Activated CD8-positive, alpha-beta memory T cell treated with anti-CD3 and anti-CD28 coated beads for 4 hours (primary cell): ENCODE data around the gene TAGAP.

Experiments
- DNase-seq, 2 donors: peaks; one replicate each; pipeline ENCODE4 v3.0.0-alpha.2; 2020; ENCODE audit warnings: low read depth in 2 of 2

TAGAP gene

DNA sequence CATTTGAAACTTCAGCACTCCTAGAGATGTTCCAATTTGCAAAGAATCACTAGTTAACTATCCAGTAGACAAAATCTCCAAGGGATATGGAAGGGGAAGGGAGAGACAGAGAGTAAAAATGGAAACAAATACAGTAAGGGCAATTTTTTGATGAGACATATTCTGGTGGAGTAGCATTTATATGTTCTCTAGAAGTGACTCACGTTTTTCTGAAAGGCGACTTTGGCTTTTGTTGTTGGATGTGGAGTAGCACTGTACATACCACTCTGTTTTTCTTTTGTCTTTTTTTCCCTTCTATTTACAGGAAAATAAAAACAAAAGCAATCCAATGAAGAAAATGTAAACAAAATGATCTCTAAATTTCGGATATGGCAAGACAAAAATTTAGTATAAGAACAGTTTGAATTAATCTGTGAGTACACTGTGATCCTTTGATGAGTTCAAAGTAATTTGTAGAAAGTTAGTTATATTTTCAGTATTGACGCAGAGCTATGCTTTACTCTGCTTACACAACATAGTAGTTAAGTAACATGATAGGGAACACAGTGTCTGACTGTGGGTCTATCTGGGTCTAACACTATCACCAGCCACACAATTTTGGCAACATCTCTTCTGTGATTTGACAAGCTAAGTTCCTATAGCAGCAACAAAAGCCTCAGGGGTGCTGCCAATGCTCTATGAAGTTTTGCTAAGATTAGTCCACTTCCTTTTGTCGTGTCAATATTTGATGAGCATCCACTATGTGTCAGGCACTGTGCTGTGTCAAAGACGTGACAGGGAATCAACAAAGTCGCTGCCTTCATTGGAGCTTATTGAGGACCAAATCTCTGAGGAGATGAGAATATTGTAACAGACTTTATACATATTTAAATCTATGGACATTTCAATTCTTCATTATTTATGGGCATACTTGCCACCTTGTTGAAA, 27.3 kb upstream of the TAGAP start:
- no peak for DNase-seq

DNA sequence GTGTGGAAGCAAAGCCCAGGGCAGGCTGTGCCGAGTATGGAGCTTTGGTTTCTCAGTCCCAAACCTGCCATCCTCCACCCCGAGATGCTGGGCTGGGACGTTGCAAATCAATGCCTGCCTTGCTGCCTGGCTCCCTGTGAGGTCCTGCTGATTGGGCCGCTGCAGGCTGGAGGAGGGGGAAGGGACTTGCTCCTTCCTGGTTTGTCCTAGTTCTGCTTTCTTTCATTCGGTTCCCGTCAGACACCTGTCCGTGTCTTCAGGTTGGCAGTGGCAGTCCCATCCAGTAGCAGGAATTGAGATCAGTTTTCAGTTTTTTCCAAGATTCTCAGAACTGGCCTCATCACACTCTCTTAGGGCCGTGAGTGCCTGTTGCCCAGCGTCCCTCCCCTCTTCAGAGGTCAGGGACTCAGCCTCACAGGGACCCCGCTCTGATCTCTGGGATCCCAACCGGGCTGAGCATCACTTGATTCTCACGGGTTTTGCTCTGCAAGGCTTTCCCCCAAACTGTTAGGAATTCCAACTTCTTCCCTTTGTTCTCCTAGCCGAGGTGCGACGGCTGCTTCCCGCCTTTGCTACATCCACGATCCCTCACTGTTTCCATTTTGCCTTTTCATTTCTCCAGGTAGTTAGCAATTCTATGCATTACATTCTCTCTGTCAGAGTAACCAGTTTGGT, 24.2 kb upstream of the TAGAP start:
- no peak for DNase-seq

DNA sequence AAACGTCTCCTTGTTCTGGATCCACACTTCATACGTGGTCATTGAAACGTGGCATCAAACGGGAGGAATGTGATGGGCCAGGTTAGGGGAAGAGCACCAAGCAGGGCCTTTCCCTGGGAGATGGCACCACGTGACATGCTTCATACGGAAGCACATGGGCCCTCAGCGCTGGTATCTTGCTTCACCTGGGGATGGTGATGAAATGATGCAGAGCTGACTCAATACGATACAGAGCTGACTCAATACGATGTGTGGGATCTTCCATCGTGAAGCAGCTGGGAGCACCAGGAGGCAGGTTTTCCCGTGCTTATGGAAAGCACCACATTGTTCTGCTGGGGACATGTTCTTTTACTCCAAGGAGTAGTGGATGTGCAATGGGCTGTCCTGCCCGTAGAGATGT, 22.5 kb upstream of the TAGAP start:
- no peak for DNase-seq

DNA sequence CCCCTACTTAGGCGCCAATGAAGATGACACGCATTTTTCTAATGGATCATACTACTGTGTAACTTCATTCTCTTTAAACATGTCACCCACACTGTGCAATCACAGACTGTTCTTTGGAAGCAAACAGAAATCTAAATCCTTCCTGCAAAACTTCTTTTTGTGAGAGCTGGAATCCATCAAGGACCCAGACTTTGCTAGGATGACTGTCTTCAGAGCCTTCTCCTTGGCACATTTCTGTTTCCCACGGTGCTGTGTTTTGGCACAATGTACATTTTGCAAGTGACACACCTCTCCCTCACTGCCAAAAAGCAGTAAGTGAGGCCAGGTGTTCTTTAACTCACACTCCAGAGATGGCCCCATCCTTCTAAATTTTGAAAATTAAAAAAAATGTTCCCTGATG, 21.7 kb upstream of the TAGAP start:
- DNase-seq = no peak

DNA sequence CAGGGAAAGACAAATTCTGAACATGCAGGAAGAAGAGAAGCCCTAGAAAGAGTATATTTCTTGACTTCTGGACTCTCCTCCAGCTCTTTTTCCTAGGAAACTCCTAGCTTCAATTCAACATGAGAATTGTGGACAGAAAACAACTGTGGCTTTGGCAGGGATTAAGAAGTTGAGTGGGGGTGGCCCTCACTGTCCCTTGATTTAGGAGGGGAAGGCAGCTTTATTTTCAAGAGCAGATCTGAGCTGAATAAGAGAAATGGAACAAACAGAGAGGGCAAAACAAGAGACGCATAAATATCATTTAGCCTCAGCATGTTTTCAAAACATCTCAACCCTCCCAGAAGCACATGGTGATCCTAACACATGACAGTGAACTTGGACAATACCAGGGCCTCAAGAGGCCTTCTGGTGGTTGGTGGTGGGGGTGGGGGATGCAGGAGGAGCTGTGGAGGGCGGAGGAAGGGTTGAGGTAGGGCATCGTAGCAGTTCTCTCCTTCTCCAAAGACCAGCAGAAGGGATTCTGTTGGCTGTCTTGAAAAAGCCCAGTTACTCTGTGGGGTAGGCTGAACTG, 21.1 kb upstream of the TAGAP start:
- DNase-seq = no peak

DNA sequence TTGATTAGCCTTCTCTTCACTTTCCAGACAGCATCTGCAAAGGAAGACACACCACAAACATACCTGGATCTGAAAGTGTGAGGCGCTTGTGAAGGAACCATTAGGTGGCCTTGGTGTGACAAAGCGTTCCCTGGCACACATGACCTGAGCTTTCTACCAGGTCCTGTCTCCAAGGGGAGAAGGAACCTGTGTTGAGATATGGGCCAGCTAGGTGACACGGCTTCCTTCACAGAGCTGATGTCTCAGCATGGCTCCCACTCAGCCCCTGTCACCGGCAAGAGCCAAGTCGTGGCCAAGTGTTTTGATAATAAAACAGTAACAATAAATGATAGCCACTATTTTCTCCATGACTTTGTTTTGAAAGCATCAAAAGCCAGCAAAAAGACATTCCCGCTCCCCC, 20.3 kb upstream of the TAGAP start:
- DNase-seq = no peak

DNA sequence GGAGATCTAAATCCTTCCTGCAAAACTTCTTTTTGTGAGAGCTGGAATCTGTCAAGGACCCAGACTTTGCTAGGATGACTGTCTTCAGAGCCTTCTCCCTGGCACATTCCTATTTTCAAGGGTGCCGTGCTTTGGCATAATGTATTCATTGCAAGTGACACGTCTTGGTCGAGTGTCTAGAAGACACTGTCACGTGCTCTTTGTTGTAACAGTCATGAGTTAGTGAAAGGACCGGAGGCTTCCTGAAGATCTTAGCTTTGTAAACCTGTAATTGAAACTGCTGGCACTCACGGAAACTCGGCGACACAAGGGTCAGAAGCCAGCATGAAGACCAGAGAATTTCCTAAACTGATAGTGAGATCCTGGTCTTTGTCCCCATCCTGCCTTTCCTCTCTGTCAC, 19.7 kb upstream of the TAGAP start:
- DNase-seq = no peak

DNA sequence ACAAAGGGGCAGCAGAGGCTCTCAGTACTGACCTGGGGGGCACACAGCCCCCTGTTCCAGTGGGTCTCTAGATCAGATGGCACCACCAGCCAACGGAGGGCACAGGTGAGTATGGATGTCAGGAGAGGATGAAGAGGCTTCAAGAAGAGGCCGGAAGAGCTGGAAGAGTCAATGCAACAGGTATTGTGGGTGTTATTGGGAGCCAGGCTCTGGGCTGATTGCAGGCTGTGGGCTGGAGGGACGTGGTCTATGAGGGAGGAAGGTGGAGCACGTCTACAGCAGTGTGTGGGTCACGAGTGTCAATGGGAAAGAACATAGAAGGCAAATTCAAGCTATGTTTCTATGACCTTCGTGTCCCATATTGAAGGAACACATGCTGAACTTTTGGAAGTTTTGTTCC, 18.8 kb upstream of the TAGAP start:
- no peak for DNase-seq

DNA sequence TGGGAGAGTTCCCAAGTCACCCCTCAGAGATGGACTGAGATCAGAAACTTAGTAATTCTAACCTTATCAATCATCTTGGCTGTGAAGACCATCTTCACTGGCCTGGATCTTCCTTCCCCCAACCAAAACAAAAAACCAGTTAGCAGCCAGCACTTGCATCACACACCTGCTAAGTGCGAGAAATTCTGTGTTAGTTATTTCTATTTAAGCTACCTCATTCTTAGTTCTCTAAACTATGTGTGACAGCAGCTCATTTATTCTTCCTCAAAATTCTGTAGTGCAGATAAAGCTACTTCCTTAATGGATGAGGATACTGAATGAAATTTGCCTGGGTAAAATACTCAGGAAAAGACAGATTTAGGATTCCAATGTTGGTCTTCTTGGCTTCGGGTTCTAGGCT, 18.2 kb upstream of the TAGAP start:
- no peak for DNase-seq

DNA sequence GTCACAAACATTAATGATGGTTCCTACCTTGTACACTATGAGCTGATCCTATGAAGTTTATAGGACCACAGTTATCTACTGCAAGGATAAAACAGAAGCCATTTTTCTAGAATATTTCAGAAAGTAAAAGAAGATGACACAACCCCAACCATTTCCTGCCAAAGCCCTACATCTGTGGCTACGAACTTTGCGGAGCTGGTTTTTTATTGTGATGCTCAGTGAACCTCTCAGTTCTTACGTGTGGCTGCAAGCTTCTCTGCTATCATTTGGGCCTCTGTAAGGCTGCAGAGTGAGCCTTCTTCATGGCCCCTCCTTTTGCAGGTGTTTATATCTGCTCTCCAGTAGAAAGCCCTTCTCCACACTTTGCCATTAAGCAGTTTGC, 17.8 kb upstream of the TAGAP start:
- no peak for DNase-seq

DNA sequence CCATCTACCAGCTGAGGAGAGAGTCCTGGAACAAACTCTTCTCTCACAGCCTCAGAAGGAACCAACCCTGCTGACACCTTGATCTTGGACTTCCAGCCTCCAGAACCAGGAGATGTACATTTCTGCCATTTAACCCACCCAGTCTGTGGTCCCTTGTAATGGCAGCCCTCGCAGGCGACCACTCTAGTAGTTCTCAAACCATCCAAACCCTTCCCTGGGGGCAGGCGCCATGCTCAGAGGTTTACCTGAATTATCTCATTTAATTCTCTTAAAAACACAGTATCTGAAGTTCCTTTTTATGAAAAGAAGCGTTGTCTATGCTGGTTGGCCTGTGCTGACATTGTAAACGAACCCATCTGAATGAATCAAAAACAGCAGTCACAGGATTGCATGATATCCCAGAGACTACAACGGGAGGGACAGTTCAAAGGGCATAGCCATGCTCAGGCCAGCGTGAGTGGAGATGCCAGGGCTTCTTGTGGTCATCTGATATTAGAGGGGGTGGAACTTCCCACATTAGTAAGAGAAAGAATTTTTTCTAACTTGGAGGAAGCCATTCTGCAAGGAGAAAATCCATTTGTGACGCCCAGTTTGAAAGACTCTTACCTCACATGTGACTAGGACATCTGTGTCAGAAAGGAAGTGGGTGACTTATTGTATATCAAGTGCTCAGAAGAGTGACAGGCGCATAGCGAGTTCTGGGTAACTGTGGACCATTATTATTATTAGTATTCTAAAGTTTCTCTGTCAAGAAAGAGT, 17.2 kb upstream of the TAGAP start:
- no peak for DNase-seq

DNA sequence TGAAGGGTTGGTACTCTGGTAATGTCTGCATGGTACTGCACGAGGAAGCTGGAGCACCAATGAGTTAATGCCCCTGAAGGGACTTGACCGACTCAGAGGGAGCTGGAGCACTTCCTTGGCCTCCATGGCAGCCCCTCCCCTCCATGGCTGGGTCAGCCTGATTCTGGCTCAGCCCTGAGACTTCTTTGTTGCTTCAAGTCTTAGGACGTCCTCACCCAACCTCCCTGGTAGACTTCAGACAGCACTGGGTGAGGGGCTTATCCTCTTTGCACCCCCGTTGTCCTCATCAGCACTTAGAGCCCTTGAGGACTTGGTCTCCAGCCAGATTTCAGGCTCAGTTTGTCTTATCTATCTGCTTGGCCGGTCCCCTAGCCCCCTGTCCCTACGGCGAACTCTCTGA, 16.4 kb upstream of the TAGAP start:
- no peak for DNase-seq

DNA sequence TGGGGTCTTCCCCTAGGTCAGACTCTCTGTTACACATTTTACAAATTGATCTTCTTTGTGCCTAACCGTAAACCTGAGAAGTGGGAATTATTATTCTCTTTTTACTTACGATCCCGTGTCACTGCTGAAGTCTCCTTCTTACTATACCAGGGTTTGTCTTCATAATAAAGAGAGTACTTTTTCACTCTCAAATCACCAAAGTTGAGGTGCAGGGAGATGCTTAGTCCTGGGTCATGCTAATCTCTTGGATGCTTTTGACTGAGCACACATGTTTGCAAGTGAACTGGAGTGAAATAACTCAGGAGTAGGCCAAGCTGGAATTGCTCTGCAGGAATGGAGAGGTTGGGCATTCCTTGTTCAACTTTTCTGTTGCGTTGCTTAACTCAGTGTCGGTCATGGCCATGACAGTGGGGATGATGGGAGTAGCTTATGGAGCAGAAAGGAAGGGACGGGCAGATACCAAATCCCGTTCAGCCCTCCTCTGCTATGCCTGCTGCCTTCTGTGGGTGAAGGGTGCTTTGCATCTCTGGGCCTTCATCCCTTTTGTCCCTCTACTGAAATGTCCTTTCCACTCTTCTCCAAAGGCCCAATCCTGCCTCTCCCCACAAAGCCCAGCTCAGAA, 15.2 kb upstream of the TAGAP start:
- DNase-seq = no peak

DNA sequence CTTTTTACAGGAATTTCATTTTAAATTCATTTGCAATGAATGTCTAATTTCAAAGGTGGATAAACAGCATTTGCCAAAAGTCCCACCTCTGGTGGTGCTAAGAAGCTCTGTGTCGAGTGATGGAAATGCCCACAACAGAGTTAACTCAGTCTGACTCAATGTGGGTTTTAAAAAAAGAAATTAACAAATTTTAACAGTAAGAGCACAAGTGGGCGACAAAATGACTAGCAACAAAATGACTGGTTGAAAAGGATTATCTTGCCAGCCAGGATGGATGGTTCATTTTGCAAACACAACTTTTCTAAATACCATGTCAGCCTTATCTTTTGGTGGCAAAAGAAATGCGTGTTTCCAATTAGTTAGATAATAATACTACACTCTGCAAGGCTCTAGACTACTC, 14.3 kb upstream of the TAGAP start:
- no peak for DNase-seq

DNA sequence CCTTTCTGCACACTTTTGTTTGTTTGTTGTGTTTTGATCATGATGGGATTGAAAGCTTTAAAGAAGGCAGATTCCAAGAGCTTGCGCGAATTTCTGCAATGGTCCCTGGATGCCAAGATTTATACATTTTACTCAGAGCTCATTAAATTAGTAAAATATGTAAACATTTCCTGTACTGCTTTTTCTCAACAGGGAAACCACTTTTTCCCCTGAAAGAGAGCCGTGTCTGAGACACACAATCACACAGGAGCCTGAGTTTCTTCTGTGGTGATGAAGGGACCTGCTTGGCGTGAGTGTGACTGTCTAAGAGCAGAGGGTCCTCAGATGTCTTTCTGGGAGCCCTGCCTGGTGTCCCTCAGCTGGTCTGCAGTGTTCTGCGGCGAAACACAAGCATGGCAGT, 12.1 kb upstream of the TAGAP start:
- DNase-seq = no peak

DNA sequence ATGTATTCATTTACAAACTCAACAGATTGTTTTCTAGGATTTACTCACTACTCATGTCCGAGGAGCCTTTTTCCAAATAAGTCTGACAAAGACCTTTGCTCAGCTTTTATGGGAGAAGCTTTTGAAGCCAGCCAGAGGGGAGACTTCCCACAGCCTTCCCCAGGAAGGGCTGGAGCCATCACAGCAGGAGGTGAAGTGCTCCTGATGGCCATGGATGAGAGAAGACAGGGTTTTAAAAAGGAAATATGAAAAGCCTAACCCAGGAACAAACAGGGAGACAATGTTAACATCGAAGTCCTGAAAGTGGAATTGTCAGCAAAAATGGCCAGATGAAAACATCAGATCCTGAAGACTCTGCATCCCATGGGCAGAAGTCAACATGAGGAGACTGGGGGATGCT, 11.6 kb upstream of the TAGAP start:
- no peak for DNase-seq

DNA sequence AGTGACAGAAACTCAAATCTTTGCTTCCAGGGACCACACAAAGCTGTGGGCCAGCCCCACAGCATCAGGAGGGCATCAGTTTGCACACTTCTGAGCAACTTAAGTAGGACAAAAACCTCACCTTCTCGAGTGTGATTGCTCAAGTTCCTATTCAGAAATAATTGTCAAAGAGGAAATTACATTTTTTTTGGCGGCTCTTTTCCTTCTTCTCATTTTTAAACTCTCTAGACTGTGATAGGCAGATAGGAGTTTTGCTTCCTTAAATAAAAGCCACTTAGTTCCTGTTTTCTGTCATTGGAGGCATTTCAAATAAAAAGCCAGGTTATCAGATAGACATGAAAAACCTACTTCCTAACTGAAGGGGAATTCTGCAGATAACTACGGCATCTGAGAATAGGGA, 11.2 kb upstream of the TAGAP start:
- no peak for DNase-seq

DNA sequence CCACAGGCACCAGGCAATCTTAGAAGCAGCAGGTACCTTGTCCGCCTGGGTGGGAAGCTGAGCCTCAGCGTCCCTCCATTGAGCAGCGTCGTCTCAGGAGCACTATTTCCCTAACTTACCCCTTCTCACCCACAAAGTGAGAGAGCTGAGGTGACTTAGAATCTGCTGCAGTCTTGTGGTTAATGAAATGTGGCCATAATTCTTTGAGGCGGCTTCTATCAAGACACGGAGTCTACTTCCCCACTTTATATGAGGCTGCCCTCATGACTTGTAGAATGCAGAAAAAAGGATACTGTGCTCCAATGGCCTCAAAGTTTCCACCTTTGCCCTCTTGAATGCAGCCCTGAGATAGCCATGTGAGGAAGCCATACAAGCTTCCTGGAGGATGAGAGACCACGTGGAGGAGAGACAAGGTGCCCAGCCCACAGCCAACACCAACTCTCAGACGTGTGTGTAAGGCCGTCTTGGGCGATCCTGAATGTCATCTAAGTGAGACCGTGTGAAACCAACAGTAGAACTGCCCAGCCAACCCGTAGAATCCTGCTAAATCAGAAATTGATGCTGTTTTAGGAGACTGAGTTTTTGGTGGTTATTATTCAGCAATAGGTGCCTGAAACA, 9.1 kb upstream of the TAGAP start:
- no peak for DNase-seq

DNA sequence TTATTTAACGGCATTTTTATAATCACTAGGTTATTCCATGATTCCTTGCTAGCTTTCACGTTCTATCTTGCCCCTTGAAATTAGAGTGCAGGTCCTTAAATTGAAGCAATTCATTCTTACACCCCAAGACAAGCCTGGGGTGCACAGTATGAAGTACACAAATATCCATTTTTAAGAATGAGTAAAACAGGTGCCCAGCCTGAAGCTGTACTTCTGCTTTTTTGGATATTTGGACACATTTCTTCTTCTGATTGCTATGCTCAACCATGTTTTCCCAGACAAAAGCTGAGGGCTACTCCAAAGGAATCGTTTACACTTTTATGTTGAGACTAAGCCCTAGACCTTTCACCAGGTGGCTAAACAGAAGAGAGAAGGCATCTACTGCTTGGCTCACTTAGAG, 7.9 kb upstream of the TAGAP start:
- DNase-seq = no peak

DNA sequence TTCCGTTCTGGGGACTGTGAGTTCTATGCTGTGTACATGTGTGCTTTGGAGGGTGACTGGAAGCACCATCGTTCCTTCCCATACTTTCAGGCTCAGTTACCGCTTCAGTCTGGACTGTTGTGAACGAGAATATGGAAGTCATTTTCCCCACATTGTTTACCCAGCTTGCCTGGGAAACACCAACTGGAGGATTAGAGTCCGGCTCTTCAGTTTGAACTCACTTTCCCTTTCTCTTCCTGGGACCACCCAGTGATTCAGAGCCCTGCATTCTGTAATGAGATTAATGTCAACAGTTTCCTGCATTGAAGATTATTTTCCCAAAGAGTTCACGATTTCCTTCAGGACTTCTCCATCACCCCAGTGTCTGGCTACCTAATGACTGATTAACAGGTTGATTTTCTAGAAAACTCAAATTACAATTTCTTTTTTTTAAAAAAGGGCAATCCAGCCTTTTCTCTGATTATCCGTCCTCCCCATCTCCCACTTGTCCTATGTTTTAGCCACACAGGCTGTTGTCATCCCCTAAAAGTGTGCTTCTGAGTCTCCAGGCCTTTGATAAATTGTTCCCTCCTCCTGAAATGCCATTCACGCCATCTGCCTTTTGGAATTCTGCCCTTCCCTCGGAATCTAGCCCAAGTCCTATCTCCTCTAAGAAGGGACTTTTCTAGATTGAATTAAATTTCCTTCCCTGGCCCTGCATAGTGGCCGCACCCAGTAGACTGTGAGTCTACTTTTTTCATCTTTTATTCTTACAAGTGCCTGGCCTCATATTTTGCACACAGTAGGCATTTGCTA, 3.3 kb upstream of the TAGAP start:
- DNase-seq = no peak

DNA sequence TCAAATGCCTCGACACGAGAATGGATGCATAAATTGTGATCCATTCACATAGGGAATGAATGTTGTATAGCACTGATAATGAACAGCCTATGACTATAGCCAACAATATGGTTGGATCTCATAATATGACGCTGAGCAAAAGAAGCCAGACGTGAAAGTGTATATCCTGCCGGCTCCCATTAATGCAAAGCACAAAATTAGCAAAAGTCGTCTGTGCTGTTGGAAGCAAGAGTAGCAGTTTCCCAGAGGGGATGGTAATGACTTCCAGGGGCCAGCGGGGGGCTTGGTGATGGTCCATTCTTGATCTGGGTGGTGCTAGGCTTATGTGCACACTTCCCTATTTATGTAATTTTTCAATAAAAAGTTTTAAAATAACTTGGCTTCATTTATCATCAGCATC, 1.0 kb upstream of the TAGAP start:
- DNase-seq = no peak
